ENCODE results near the gene MVK.

Gene MVK

DNA sequence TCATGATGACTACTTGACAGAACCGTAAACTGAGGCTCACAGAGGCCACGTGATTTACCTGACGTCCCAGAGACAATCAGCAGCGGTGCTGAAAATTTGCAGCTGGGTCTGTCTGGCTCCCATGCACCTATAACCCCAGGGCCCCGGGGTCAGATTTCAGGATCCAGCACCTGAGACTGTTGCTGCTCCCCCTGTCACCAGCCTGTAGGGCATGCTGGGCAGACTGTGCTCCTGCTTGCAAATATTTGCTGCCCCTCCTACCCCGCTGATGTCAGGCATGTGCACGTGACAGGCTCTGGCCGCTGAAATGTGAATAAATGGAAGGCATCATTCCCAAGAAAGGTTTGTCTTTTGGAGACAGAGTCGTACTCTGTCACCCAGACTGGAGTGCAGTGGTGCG, 6.3 kb upstream of the MVK start:
- no peak for DNase-seq (ENCODE audit: low read depth)

DNA sequence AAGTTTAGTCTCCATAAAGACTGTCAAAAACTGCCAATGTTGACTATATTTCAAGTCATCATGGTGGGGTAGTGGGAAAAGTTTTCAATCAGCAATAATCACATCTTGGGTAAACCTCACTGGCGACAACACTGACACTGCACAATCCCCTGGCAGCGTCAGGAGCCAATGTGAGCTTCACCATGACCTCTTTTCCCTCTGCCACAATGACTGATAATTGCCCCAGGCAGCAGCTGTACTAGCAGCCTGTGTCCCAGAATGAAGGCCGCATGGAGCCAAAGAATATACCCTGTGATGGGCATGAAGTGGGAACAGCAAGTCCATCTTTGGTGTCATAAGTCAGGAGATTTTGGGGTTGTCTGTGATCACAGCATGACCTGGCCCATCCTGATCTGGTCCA, 5.6 kb upstream of the MVK start:
- DNase-seq (ENCODE audit: low read depth) = no peak

DNA sequence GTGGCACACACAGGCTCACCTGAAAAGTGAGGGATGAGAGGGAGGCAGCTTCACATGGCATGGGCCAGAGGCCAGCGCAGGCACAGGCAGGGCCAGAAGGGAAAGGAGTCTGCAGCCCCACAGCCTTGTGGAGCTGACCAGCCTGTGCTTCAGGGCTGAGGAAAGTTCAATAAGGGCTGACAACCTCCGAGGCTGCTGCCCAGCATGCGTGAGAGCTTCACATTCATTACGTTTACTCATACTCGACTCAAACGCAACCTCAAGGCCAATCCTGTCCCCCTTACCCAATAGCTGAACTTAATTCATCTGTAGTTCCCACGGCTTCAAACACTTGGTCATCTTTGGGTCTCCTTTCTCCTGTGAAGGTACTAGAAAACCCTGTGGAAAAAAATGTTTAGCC, 5.1 kb upstream of the MVK start:
- no peak for DNase-seq (ENCODE audit: low read depth)

DNA sequence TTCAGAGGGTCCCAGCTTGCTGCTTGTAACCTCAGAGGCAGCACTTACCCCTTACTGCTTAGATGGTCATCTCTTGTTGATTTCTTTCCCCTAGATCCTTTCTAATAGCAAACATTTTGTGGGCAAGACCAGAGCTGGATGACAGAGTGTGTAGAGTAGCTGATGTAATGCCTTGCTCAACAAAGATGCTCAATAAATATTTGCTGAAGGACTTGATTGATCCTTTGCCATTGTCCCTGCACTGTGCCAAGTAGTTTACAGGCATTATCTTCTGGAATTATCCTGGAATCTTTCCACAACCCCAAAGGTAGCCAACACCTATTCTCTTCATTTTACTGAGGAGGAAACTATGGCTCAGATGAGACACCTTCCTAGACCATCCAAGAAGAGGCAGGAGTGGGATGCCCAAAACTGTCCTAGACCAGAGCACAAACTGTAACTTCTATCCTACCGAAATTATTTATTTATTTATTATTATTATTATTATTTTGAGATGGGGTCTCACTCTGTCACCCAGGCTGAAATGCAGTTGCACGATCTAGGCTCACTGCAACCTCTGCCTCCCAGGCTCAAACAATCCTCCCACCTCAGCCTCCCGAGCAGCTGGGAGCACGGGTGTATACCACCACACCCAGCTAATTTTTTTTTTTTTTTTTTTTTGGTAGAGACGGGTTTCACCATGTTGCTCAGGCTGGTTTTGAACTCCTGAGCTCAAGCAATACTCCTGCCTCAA, 1.7 kb upstream of the MVK start:
- no peak for DNase-seq (ENCODE audit: low read depth)

DNA sequence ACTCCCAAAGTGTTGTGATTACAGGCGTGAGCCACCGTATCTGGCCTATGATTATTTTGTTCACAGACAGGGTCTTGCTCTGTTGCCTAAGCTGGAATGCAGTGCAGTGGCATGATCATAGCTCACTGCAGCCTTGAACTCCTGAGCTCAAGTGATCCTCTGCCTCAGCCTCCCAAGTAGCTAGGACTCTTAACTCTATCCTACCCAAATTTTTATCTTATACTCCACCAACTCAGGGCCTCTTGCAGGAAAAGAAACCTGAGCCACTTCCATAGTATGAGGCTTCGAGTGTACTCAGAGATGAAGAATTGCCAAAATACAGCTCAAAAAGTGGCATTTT, 1.1 kb upstream of the MVK start:
- no peak for DNase-seq (ENCODE audit: low read depth)

DNA sequence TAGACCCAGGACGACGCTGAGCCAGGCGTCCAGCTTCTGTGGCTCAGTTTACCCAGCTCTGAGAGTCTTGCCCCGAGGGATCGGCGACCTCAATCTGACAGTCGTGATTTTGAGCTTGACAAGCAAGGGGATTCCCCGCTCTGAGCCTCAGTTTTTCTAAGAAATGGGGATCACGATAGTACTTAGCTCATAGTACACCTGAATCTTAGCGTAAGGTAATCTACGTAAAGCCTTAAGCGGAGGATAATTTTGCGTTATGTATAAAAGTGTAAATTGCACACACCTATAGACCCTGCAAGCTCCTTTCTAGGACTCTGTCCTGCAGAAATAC, 285 bp downstream of the MVK start:
- DNase-seq (ENCODE audit: low read depth) = no peak

DNA sequence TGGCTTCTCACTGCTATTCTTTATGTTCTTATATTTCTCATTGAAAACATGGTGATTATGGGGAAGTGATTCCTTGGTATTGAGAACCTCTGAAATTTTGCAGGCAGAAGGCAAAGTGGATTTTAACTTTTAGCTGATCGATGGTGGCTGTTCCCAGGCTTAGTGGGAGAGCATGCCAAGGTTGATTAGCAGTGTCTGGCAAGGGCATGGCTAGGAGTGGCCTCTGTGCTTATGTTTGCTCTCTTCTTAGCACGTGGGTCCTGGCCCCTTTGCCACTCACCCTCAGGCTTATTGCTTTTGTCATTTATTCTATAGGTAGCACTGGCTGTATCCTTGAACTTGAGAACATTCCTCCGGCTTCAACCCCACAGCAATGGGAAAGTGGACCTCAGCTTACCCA, 2.1 kb downstream of the MVK start:
- DNase-seq (ENCODE audit: low read depth) = no peak

DNA sequence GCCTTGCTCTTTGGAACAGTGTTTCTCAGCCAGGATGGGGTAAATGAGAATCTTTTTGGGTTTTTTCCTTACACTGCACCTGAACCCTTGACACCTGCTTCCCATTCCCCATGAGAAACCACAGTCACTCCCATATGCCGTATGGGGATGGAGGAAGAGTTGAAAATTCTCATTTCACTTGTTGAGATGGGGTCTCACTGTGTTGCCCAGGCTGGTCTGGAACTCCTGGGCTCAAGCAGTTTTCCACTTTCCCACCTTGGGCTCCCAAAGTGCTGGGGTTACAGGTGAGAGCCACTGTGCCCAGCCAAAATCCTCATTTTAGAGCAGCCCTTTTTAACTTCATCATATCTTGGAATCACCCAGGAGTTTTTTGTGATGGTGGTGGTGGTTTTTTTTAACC, 3.7 kb downstream of the MVK start:
- DNase-seq (ENCODE audit: low read depth) = no peak

DNA sequence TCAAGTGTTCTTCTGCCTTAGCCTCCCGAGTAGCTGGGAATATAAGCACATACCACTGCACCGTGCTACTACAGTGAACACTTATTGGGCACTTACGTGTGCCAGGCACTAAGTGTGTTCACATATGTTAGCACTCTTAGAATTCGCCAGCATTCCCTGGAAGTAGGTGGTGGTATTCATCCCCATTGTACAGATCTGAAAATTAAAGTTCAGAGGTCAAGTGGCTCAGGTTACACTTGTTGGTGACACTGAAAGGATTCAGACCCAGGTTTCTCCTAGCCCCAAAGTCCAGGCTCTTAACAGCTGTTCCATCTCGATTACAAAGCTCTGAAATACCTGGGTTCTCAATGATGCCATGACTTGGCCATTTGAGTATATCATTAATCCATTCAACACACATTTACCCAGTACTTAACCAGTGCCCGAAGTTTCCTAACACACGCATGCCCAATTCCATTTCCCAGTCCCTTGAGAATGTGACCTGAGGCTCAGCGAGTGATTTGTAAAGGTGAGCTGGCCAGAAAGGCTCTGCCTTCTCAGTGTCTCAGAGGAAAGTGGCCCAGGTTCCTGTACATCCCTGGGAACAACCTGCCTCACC, 4.8 kb downstream of the MVK start:
- DNase-seq (ENCODE audit: low read depth) = no peak

DNA sequence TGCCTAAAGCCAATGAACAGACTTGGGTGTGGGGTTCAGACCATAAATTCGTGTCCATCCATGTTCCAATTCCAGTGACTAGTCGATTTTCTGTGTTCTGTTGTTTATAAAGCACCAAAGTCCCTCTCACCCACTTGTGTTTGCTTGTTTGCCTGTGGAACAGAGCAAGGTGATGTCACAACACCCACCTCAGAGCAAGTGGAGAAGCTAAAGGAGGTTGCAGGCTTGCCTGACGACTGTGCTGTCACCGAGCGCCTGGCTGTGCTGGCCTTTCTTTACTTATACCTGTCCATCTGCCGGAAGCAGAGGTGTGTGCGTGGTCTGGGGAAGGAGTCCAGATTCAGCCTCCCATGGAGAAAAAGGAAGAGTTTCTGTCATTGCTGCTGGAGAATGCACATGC, 6.0 kb downstream of the MVK start:
- no peak for DNase-seq (ENCODE audit: low read depth)

DNA sequence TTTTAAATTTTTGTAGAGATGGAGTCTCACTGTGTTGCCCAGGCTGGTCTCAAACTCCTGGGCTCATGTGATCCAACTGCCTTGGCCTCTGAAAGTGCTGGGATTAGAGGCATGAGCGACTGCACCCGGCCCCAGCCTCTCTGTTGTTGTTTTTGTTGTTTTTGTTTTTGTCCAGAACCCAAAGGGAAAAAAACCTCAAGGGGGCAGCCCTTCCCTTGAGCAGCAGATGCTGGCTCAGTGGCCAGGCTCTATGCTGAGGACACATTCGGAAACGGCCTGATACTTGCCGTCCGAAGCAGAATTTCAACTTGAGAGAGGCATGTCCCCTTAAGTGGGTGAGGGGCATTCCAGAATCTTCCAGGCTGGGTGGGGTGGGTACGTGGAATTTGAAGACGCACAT, 6.7 kb downstream of the MVK start:
- DNase-seq (ENCODE audit: low read depth) = no peak

DNA sequence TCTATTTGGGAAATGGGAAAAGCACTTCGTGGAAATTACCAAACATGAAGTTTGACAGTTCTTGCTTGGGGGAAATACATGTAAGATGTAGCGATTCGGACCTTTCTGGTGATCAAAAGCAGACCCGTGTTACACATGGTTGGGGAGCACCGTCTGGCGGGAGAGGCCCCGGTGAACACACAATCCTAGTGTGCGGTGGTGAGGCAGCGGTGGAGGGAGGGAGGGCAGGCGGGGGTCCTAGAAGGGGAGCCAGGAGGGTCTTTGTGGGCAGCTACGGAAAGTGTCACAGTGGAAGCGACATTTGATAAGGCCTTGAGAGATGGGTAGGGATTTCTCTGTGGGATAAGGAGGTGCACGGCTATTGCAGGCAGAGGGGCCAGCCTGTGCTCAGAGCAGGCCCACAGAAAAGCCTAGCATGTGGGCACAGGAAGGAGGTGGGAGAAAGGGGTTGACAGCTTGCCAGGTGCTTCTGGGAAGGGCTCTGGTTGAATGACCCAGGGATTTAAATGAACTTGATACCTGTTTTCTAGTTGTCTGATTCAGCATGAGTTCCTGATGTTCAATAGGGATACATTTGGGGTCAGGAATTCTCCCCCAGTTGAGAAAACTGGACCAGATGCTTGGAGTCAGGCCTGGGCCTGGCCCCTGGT, 7.2 kb downstream of the MVK start:
- DNase-seq (ENCODE audit: low read depth) = no peak

DNA sequence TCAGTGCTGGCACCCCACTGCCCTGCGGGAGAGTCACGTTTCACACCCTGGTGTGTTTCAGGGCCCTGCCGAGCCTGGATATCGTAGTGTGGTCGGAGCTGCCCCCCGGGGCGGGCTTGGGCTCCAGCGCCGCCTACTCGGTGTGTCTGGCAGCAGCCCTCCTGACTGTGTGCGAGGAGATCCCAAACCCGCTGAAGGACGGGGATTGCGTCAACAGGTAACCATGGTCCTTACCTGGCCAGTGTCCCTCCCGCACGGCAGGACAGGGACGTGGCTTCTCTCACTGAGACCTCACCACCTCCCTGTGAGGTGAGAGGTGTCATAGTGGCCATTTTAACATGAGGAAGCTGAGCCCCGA, 7.7 kb downstream of the MVK start:
- DNase-seq (ENCODE audit: low read depth) = no peak

DNA sequence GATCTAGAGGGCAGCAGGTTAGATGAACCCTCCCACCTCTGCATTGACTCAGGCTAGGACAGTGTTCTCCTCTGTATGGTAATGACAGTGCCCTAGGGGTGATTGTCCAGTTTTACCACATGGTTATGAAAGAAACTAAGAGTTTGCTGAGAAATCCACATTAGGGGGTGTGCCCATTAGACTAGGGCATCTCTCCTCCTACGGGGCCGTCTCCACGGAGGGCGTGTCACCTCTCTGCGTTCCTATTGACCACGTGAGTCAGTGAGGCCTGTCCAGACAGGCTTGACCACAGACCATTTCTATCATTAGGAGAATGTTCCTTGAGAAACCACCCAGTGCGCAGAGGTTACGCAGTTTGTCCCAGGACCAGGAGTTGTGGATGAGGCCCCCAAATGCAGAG, 8.3 kb downstream of the MVK start:
- no peak for DNase-seq (ENCODE audit: low read depth)

DNA sequence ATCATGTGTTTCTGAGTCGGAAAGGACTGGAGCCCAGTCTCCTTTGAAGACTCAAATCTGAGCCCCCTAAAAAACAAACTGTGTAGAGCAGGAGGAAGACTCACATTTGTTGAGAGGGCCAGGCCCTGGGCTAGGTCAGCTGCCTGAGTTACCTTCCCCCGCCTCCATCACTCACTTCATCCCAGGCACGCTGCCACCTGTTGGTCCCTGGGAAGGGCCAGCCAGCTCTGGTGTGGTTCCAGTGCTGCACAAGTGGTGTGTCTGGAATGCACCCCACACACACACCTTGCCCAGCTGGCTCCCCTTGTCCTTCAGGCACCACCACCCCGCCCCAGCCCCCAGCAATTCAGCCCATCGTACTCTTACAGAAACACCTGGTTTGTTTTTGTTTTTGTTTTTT, 9.0 kb downstream of the MVK start:
- DNase-seq (ENCODE audit: low read depth) = no peak

DNA sequence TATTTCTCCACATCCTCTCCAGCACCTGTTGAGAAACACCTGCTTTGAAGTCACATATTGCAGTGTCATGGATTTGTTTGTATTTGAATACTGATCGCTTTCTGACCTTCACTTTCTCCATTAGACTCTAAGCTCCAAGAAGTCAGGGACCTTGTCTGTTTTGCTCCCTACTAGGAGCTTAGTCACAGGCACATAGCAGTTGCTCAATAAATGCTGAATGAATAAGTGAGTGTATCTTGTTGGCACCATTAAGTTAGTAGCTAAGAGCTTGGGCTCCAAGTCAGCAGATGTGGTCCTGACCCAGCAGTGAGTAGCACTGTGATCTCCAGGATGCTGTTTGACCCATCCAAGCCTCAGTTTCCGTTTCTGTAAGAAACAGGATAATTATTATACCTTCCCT, 10.1 kb downstream of the MVK start:
- DNase-seq (ENCODE audit: low read depth) = no peak

DNA sequence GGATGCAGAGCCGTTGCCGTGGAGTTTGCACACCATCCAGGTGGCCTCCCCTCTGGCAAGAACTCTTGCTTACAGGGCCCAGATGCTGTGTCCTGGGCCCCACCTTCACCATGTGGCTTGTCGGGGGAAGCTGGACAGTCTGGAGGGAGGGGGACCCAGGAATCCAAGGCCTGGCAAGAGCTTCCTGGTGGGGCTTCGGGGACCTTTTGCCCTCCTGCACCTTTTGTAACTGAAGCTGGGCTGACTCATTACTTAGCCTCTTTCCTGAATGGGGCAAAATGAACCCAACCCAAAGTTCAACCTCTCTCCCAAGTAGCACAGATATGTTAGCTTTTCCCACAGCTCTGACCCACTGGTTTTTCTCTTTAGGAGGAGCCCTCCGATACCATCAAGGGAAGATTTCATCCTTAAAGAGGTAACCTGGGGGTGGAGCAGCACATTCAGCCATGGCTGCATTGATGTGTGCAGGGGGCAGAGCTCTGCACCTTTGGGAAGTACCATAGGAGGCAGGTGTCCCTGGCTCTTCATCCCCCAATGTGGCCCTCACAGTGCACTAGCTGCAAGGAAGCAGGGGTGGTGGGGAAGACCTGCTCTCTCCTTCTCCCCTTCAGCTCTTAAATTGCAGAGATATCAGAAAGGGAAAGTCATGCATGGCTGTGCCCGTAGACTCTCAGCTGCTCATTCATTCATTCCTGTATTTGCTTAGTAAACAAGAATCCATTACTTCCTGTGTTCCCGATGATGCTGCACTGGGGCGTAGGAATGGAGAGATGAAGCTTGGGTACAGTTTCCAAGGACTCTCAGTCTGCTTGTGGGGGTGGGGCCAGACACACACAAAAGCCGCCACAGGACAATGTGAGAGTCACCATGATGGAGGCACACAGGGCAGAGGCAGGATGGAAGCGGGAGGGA, 13.0 kb downstream of the MVK start:
- no peak for DNase-seq (ENCODE audit: low read depth)

DNA sequence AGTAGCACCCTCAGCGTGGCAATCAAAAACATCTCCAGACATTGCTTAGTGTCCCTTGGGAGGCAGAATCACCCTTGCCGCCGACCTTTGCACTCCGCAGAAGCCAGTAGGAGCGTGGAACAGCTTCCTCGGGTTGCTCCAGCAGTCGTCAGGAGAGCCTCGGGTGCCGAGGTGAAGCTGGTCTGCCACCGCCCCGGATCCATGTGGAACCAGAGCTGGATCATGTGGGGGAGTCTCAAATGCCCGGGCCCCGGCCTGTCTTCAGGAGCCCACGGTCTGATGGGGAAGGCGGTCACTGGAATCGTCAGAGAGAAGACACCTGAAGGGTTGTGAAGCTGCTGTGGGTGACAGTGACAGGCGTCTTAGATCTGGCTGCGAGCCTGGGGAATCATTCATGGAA, 14.3 kb downstream of the MVK start:
- no peak for DNase-seq (ENCODE audit: low read depth)

DNA sequence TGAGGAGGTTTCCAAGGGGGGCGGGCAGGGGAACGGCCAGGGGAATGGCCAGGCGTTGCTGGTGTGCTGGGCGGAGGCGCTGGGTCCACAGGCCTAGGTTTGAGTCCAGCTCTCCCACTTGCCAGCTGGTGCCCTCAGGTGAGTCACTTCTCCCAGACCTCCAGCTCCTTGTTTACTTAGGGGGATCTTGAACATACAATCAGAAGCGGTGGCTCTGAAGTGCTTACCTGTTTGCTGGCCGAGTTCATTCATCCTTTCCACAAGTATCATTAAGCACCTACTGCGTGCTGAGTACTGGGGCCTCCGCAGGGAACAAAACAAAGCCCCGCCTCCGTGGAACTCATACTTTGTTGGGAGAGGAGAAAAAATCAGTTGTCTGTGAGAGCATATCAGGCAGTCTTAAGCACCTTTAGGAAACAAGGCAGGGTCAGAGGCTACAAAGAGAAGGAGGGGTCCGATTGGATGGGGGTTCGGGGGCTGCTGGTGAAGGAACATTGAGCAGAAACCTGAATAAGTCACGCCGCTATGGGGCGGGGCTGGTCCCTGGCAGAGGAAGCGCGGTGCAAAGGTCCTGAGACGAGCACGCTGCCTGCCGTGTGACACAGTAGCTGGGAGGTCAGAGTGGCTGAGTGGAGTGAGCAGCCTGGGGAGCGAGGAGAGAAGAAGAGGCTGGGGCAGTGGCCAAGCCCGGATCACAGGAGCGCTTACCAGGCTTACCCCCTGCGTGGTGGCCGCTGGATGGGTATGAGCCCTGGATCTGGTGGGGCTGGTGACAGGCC, 15.1 kb downstream of the MVK start:
- DNase-seq (ENCODE audit: low read depth) = no peak

DNA sequence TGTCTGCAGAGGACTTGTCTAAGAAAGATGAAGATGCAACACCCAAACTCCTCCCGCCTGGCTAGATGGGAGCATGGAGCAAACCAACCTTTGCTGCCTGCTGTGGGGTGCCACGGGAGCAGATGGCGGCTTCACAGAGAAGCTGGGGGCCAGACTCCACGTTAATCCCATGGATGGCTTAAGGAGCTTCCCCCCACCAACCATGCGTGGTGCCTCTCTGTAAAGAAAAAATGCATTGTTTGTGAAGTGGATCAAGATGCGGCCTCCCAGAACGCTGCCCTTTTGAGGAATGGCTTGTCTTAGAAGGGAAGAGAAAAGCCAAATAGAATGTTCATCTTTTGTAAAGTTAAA, 15.6 kb downstream of the MVK start:
- no peak for DNase-seq (ENCODE audit: low read depth)

DNA sequence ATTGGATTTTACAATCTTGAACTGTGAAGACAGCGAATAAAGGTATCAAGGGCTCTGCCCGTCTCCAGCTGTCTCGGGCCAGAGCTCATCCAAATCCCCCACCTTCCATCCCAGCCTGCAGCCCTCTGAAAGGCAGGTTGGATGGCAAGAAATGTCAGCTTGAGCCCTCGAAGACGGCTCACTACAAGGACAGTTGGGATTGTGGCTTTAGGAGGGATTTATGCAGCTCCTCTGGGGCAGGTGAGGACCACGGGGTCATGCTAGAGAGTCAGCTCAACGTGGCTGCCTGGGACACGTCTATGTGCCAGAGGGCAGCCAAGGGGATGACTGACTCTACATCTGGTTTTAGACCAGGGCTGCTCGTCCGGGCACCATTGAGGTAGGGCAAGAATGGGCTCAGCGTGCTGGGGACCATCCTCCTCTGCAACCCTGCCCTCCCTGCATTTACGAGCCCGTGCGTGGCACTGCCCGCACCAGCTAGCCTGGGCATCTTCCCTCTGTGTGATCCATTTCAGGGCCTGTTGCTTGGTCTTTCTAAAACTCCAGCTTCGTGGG, 16.2 kb downstream of the MVK start:
- DNase-seq (ENCODE audit: low read depth) = no peak

DNA sequence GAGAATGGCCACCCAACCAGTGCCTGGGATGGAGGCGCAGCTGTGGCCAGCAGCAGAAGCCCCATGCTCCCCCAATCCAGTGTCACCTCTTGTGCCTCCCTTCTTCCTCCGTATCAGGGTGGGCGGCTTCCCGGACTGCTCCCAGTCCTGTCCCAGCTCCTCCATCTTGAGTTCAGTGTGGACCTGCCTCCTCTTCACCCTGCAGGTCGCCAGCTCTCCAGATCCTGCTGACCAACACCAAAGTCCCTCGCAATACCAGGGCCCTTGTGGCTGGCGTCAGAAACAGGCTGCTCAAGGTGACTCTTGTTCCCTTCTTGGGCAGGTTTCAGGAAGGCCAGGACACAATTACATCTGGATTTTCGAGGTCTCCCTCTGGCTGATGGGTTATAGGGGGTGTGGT, 17.0 kb downstream of the MVK start:
- no peak for DNase-seq (ENCODE audit: low read depth)

All from stimulated activated CD4-positive, alpha-beta T cell treated with anti-CD3 and anti-CD28 coated beads, Interleukin-2, amount 100 ng/mL, for 4 hours (primary cell).